CD4-positive, alpha-beta T cell treated with Interferon alpha-2 for 1 hour (primary cell): Measurements from ENCODE around the gene SLFNL1.

Source experiments
- DNase-seq, 2 donors: peaks; one replicate each; pipeline ENCODE4 v3.0.0-alpha.2; 2020 to 2022

Gene SLFNL1

GRCh38 chr1:41021526-41022308, at the start of gene SLFNL1:
Gene SLFNL1 (minus strand): TSS chr1:41021725. CDS start chr1:41020660, 1,065 bp downstream.
- no peak for DNase-seq

- DNase-seq, result no peak
Observed at GRCh38 chr1:41056907-41057306, 35.4 kb upstream of the SLFNL1 start.

- DNase-seq, result no peak
Observed at GRCh38 chr1:41053316-41053715, 31.8 kb upstream of the SLFNL1 start.

GRCh38 chr1:41051022-41051421, 29.5 kb upstream of the SLFNL1 start:
- DNase-seq, result no peak

GRCh38 chr1:41048540-41048939, 27.0 kb upstream of the SLFNL1 start:
- no peak for DNase-seq

- DNase-seq, result no peak
Observed at GRCh38 chr1:41046347-41046775, 24.8 kb upstream of the SLFNL1 start.

- no peak for DNase-seq
Observed at GRCh38 chr1:41045740-41046139, 24.2 kb upstream of the SLFNL1 start.

GRCh38 chr1:41044187-41044586, 22.7 kb upstream of the SLFNL1 start:
- no peak for DNase-seq

GRCh38 chr1:41041614-41042270, 20.2 kb upstream of the SLFNL1 start:
- no peak for DNase-seq

- no peak for DNase-seq
Observed at GRCh38 chr1:41038110-41038509, 16.6 kb upstream of the SLFNL1 start.

- no peak for DNase-seq
Observed at GRCh38 chr1:41037116-41037903, 15.8 kb upstream of the SLFNL1 start.

- no peak for DNase-seq
Observed at GRCh38 chr1:41033272-41033671, 11.7 kb upstream of the SLFNL1 start.

- DNase-seq, result no peak
Observed at GRCh38 chr1:41032147-41032546, 10.6 kb upstream of the SLFNL1 start.

- no peak for DNase-seq
Observed at GRCh38 chr1:41030872-41031616, 9.5 kb upstream of the SLFNL1 start.

GRCh38 chr1:41028034-41028642, 6.6 kb upstream of the SLFNL1 start:
- DNase-seq, result no peak

GRCh38 chr1:41025979-41026819, 4.7 kb upstream of the SLFNL1 start:
- no peak for DNase-seq

GRCh38 chr1:41024953-41025352, 3.4 kb upstream of the SLFNL1 start:
- DNase-seq, result no peak

GRCh38 chr1:41023279-41023990, 1.9 kb upstream of the SLFNL1 start:
- DNase-seq, result no peak

GRCh38 chr1:41022424-41022823, 899 bp upstream of the SLFNL1 start:
- no peak for DNase-seq

- no peak for DNase-seq
Observed at GRCh38 chr1:41020654-41021053, 871 bp downstream of the SLFNL1 start.

- no peak for DNase-seq
Observed at GRCh38 chr1:41020109-41020576, 1.4 kb downstream of the SLFNL1 start.
